SK-N-SH (cell line): ENCODE results near the gene OR9A2. TPM values are rescaled to one million over a fixed set of nuclear protein-coding genes. Genes with fewer than 3 reads are reported as not detected.

Experiments used
- CTCF ChIA-PET: fragments of 300-600, 350-600 bp; formaldehyde crosslinking; extraction: SDS; loops from one replicate; lab custom pipeline; 2021; lab: Yijun Ruan, JAX
- POLR2A ChIA-PET: fragments of 350-600 bp; sonication (Branson Sonifier 250); formaldehyde crosslinking; extraction: SDS; loops from one replicate; lab custom pipeline; 2020; ENCODE audit warnings: antibody characterized with exemption, inconsistent platforms; lab: Yijun Ruan, JAX
- DNase-seq: peaks from one replicate; pipeline ENCODE4 v3.0.0; 2012
- H2AFZ ChIP-seq: fragments of 200-600 bp; sonication (generic); 2 replicates; pipeline ENCODE4 v1.8.1; 2016; ENCODE audit warnings: antibody characterized with exemption, mild to moderate bottlenecking, low read depth
- H3F3A ChIP-seq: fragments of 200-600 bp; sonication (generic); replicated peaks from 2 replicates; pipeline ENCODE3; 2016; ENCODE audit warnings: antibody characterized with exemption, mild to moderate bottlenecking; ENCODE audit not compliant: insufficient read depth
- H3K27ac ChIP-seq, 2 experiments: fragments of 200-500 bp in 1 of 2; fragments of 200-600 bp in 1 of 2; sonication (Bioruptor generic) in 1 of 2; sonication (generic), shearing (Covaris generic) in 1 of 2; 2 replicates each; pipeline versions ENCODE4 v1.5.1 to v1.6.1; 2014 to 2016; ENCODE audit warnings: low read depth in 2 of 2, inconsistent platforms in 1 of 2, low read length in 1 of 2, mild to moderate bottlenecking in 1 of 2, mixed read lengths in 1 of 2
- H3K27me3 ChIP-seq: fragments of 200-600 bp; sonication (generic), shearing (Covaris generic); 2 replicates; pipeline ENCODE4 v1.6.1; 2016; ENCODE audit warnings: mixed run types; ENCODE audit not compliant: insufficient read depth
- H3K36me3 ChIP-seq, 2 experiments: fragments of 200-500 bp in 1 of 2; fragments of 200-600 bp in 1 of 2; sonication (Bioruptor generic) in 1 of 2; sonication (generic) in 1 of 2; replicated peaks in 1 of 2; 2 replicates each; pipeline versions ENCODE3 to v1.5.1; 2014 to 2016; ENCODE audit warnings: low read length in 1 of 2, mild to moderate bottlenecking in 1 of 2; ENCODE audit not compliant: insufficient read depth in 2 of 2, control insufficient read depth in 1 of 2
- H3K4me1 ChIP-seq, 2 experiments: fragments of 200-500 bp in 1 of 2; fragments of 200-600 bp in 1 of 2; sonication (Bioruptor generic) in 1 of 2; sonication (generic), shearing (Covaris generic) in 1 of 2; 2 replicates each; pipeline versions ENCODE4 v1.5.1 to v1.6.1; 2014 to 2016; ENCODE audit warnings: low read depth in 1 of 2, low read length in 1 of 2, mixed run types in 1 of 2; ENCODE audit not compliant: insufficient read depth in 2 of 2, control insufficient read depth in 1 of 2
- H3K4me2 ChIP-seq: fragments of 200-600 bp; sonication (generic), shearing (Covaris generic); 2 replicates; pipeline ENCODE4 v1.6.1; 2017; ENCODE audit warnings: mixed run types
- H3K4me3 ChIP-seq, 2 experiments: fragments of 200-500 bp in 1 of 2; fragments of 200-600 bp in 1 of 2; sonication (Bioruptor generic) in 1 of 2; sonication (generic), shearing (Covaris generic) in 1 of 2; 2 replicates each; pipeline versions ENCODE4 v1.5.1 to v1.8.1; 2014 to 2016; ENCODE audit warnings: low read depth in 2 of 2, inconsistent platforms in 1 of 2, low read length in 1 of 2, mild to moderate bottlenecking in 1 of 2, mixed read lengths in 1 of 2, moderate library complexity in 1 of 2
- H3K79me2 ChIP-seq: fragments of 200-600 bp; sonication (generic); 2 replicates; pipeline ENCODE4 v1.8.1; 2017; ENCODE audit warnings: mild to moderate bottlenecking; ENCODE audit not compliant: insufficient read depth
- H3K9ac ChIP-seq: fragments of 200-600 bp; sonication (generic); 2 replicates; pipeline ENCODE4 v1.6.1; 2017; ENCODE audit warnings: mixed run types
- H3K9me2 ChIP-seq: fragments of 200-600 bp; sonication (generic); 2 replicates; pipeline ENCODE4 v1.6.1; 2017; ENCODE audit warnings: mixed run types
- H3K9me3 ChIP-seq: fragments of 200-600 bp; sonication (generic); 2 replicates; pipeline ENCODE4 v1.6.1; 2017; ENCODE audit warnings: mixed run types, mild to moderate bottlenecking, moderate library complexity
- H4K20me1 ChIP-seq: fragments of 200-600 bp; sonication (generic); 2 replicates; pipeline ENCODE4 v1.6.1; 2017; ENCODE audit warnings: mild to moderate bottlenecking, mixed run types; ENCODE audit not compliant: insufficient read depth
- CHD2 ChIP-seq: fragments of 150-350 bp; IDR thresholded peaks from 2 replicates; pipeline ENCODE4 v1.6.1; 2018; ENCODE audit warnings: low read length; ENCODE audit not compliant: partially characterized antibody
- EP300 ChIP-seq, 2 experiments: IDR thresholded peaks; 2 replicates each; pipeline versions ENCODE4 v1.4.0 to v1.6.1; 2012; ENCODE audit warnings: borderline replicate concordance in 1 of 2, low read depth in 1 of 2, low read length in 1 of 2
- EZH2phosphoT487 ChIP-seq: fragments of 200-600 bp; sonication (generic); IDR thresholded peaks from 2 replicates; pipeline ENCODE4 v1.6.1; 2017; ENCODE audit warnings: low read depth, mixed run types, mild to moderate bottlenecking, antibody characterized with exemption, moderate library complexity, borderline replicate concordance
- FOSL2 ChIP-seq: IDR thresholded peaks from 2 replicates; pipeline ENCODE4 v1.4.0; 2012; ENCODE audit warnings: low read depth, mild to moderate bottlenecking, moderate library complexity, borderline replicate concordance
- FOXJ3 ChIP-seq: sonication (generic); formaldehyde crosslinking; IDR thresholded peaks from 2 replicates; pipeline ENCODE4 v1.5.1; 2020; ENCODE audit warnings: mild to moderate bottlenecking, missing genetic modification reagents
- FOXM1 ChIP-seq: IDR thresholded peaks from 2 replicates; pipeline ENCODE4 v1.4.0; 2012; ENCODE audit warnings: low read depth, mild to moderate bottlenecking
- MXI1 ChIP-seq: IDR thresholded peaks from 2 replicates; pipeline ENCODE4 v1.6.1; 2012; ENCODE audit warnings: mild to moderate bottlenecking, low read depth, low read length, improper control_type of control experiment
- POLR2AphosphoS5 ChIP-seq: IDR thresholded peaks from 2 replicates; pipeline ENCODE4 v1.6.1; 2012; ENCODE audit warnings: low read depth, low read length
- RAD21 ChIP-seq: IDR thresholded peaks from 2 replicates; pipeline ENCODE4 v1.6.1; 2012; ENCODE audit warnings: mild to moderate bottlenecking, low read length
- RCOR1 ChIP-seq: fragments of 150-350 bp; IDR thresholded peaks from 2 replicates; pipeline ENCODE4 v1.6.1; 2017; ENCODE audit warnings: antibody characterized with exemption, low read length
- RXRA ChIP-seq: IDR thresholded peaks from 2 replicates; pipeline ENCODE4 v1.4.0; 2012; ENCODE audit warnings: low read depth, mild to moderate bottlenecking, borderline replicate concordance
- SIN3A ChIP-seq: IDR thresholded peaks from 2 replicates; pipeline ENCODE4 v1.6.1; 2012; ENCODE audit warnings: low read depth, mild to moderate bottlenecking, low read length, moderate library complexity, borderline replicate concordance
- SMC3 ChIP-seq: IDR thresholded peaks from 2 replicates; pipeline ENCODE4 v1.6.1; 2012; ENCODE audit warnings: low read depth, low read length, improper control_type of control experiment
- TAF1 ChIP-seq: IDR thresholded peaks from 2 replicates; pipeline ENCODE4 v1.6.1; 2012; ENCODE audit warnings: low read depth, mild to moderate bottlenecking, low read length, moderate library complexity, borderline replicate concordance
- TCF12 ChIP-seq: IDR thresholded peaks from 2 replicates; pipeline ENCODE4 v1.4.0; 2012
- YY1 ChIP-seq: IDR thresholded peaks from 2 replicates; pipeline ENCODE4 v1.4.0; 2012; ENCODE audit warnings: low read depth, mild to moderate bottlenecking
- WGBS: methylation state at CpG from one replicate; pipeline ENCODE4 v1.1.6; 2017; ENCODE audit warnings: low lambda C conversion rate; 5-methylcytosine and 5-hydroxymethylcytosine counted together
- polyA plus RNA-seq, 3 experiments: library from polyadenylated mRNA; depleted of rRNA; stranded (reverse); fragments of >200 nt; gene quantifications; 2 replicates each; pipeline ENCODE4 v1.2.3, GENCODE V29; 2012
- TF ChIP-seq, protein P1 (sequence below): fragments of 150-350 bp; IDR thresholded peaks from 2 replicates; pipeline ENCODE4 v1.6.1; 2017; ENCODE audit warnings: antibody characterized with exemption, low read length, low read depth, borderline replicate concordance
- TF ChIP-seq, protein P2 (sequence below): fragments of 200-600 bp; sonication (generic); IDR thresholded peaks from 2 replicates; pipeline ENCODE4 v1.6.1; 2017; ENCODE audit warnings: antibody characterized with exemption, mild to moderate bottlenecking, moderate library complexity
- TF ChIP-seq, protein P3 (sequence below): IDR thresholded peaks from 2 replicates; pipeline ENCODE4; 2012

Gene OR9A2
- polyA plus RNA-seq, 1 of the 3 experiments (the other 2 are of a cell fraction) = not detected

DNA sequence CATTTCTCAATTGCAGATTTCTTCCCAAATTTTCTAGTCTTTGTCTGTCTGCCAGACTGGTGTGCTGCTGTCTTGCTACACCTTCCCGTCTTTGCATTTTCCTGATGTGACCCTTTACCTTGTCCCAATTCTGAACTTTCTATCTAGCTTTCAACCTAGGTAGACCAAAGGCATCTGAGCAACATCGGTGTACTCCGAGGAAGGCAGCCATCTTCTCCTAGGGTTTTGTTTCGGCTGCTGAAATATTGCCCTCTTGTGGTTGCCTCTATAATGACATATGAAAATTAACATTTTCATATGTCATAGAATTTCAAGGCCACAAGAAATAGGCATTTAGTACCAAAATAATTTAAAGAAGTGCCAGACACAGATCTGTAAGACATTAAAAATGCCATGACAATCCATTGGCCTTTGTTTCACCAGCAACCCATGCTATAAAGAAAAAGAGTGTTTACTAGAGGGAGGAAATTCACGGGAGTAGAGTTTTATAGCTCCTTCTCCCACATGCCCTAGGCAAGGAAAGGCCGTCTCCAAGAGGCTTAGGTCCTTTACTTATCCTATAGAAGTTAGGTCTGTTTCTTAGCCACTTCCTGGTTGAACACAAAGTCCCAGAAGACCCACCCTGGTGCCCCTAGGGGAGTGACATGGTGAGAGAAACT, 23.4 kb downstream of the OR9A2 start:
- Histone ChIP-seq H3F3A (no peaks in the 10 kb centered on the region), H3K27me3 (no peaks in the 10 kb centered on the region; the same call in 1 of the 2 replicates), H3K36me3 (no peaks in the 10 kb centered on the region), H3K4me3 (peak overlapping the region in 1 of 2 experiments; percentile 38; a peak in 3 of 4 replicates), H3K9ac (no peak overlapping the region)
- DNase-seq = peak; percentile 58
- no peak for TF ChIP-seq TAF1
- TF ChIP-seq TCF12 = no peak
- no peak for TF ChIP-seq RCOR1
- no peak for TF ChIP-seq SIN3A
- peak; percentile 65 for TF ChIP-seq SMC3
- no peak for TF ChIP-seq FOXM1
- peak; percentile 68 for TF ChIP-seq RAD21
- TF ChIP-seq, protein P1, sequence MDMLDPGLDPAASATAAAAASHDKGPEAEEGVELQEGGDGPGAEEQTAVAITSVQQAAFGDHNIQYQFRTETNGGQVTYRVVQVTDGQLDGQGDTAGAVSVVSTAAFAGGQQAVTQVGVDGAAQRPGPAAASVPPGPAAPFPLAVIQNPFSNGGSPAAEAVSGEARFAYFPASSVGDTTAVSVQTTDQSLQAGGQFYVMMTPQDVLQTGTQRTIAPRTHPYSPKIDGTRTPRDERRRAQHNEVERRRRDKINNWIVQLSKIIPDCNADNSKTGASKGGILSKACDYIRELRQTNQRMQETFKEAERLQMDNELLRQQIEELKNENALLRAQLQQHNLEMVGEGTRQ = no peak
- TF ChIP-seq MXI1 = no peak
- TF ChIP-seq, protein P2, sequence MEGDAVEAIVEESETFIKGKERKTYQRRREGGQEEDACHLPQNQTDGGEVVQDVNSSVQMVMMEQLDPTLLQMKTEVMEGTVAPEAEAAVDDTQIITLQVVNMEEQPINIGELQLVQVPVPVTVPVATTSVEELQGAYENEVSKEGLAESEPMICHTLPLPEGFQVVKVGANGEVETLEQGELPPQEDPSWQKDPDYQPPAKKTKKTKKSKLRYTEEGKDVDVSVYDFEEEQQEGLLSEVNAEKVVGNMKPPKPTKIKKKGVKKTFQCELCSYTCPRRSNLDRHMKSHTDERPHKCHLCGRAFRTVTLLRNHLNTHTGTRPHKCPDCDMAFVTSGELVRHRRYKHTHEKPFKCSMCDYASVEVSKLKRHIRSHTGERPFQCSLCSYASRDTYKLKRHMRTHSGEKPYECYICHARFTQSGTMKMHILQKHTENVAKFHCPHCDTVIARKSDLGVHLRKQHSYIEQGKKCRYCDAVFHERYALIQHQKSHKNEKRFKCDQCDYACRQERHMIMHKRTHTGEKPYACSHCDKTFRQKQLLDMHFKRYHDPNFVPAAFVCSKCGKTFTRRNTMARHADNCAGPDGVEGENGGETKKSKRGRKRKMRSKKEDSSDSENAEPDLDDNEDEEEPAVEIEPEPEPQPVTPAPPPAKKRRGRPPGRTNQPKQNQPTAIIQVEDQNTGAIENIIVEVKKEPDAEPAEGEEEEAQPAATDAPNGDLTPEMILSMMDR = peak; percentile 97
- no peak for TF ChIP-seq RXRA
- TF ChIP-seq, protein P3, sequence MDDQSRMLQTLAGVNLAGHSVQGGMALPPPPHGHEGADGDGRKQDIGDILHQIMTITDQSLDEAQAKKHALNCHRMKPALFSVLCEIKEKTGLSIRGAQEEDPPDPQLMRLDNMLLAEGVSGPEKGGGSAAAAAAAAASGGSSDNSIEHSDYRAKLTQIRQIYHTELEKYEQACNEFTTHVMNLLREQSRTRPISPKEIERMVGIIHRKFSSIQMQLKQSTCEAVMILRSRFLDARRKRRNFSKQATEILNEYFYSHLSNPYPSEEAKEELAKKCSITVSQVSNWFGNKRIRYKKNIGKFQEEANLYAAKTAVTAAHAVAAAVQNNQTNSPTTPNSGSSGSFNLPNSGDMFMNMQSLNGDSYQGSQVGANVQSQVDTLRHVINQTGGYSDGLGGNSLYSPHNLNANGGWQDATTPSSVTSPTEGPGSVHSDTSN = no peak
- TF ChIP-seq POLR2AphosphoS5 = no peak
- TF ChIP-seq YY1 = peak; percentile 89
- TF ChIP-seq FOSL2 = no peak
- no peak for TF ChIP-seq CHD2
- TF ChIP-seq EP300 (IDR thresholded peaks at IDR 0.05; ENCODE audit: borderline replicate concordance in 1 of 2, low read depth in 1 of 2, low read length in 1 of 2) = no peak
- TF ChIP-seq FOXJ3 (CRISPR knock-in tag) = no peak
- TF ChIP-seq EZH2phosphoT487 = no peak
- TF ChIP-seq, all 33 proteins: peak for 4
- Histone ChIP-seq H3K4me2 (peak overlapping the region; percentile 55), H3K4me1 (no peaks in the 10 kb centered on the region), H3K27ac (no peak overlapping the region), H3K9me2 (no peaks in the 10 kb centered on the region), H3K9me3 (no peaks in the 10 kb centered on the region), H3K79me2 (no peaks in the 10 kb centered on the region), H4K20me1 (no peaks in the 10 kb centered on the region), H2AFZ (peak overlapping the region; percentile 64; the same call in 1 of the 2 replicates)
- CTCF ChIA-PET = interaction anchor here (0.6 to 23.7 kb wide), 46 partner anchors 8 to 606 kb away, joined by 3 to 450 read pairs (median 4); partner anchors contain the start of genes EPHB6, TAS2R39, TAS2R40 and TRPV5
- 22% methylated on average over 6 of the region's 6 CpGs for WGBS
- POLR2A ChIA-PET = no interaction called here
